A549 (cell line): ENCODE results near the gene VPS13D.

Source experiments
- BHLHE40 ChIP-seq: IDR thresholded peaks from 2 replicates; pipeline ENCODE4 v1.6.1; 2012; ENCODE audit warnings: low read depth, low read length, inconsistent platforms
- CHD2 ChIP-seq: fragments of 150-350 bp; IDR thresholded peaks from 2 replicates; pipeline ENCODE4 v1.6.1; 2014; ENCODE audit warnings: low read length; ENCODE audit not compliant: partially characterized antibody
- CTCF ChIP-seq: fragments of >200 bp; sonication (Bioruptor Twin); formaldehyde crosslinking; IDR thresholded peaks from 3 replicates; pipeline ENCODE4 v1.5.1; 2016
- EHMT2 ChIP-seq: fragments of 200-600 bp; sonication (generic); IDR thresholded peaks from 2 replicates; pipeline ENCODE4 v1.6.1; 2016; ENCODE audit warnings: antibody characterized with exemption, low read depth, mild to moderate bottlenecking, moderate library complexity
- EP300 ChIP-seq, 2 experiments: fragments of >200 bp; sonication (Bioruptor Twin); formaldehyde crosslinking; IDR thresholded peaks; 2 replicates in 1 of 2; 3 replicates in 1 of 2; pipeline ENCODE4 v1.6.1; 2016 to 2017
- FOSB ChIP-seq: fragments of 250-450 bp; sonication (Bioruptor Pico); IDR thresholded peaks from 2 replicates; pipeline ENCODE4 v1.5.0; 2020; ENCODE audit warnings: mild to moderate bottlenecking, moderate library complexity
- HOXB13 ChIP-seq: fragments of 250-450 bp; sonication (Bioruptor Pico); IDR thresholded peaks from 2 replicates; pipeline ENCODE4 v1.5.0; 2020; ENCODE audit warnings: low read depth, mild to moderate bottlenecking, moderate library complexity
- JUN ChIP-seq, 2 experiments: fragments of >200 bp; sonication (Bioruptor Twin); formaldehyde crosslinking; IDR thresholded peaks; 2 replicates in 1 of 2; 3 replicates in 1 of 2; pipeline ENCODE4 v1.6.1; 2016 to 2017
- JUNB ChIP-seq: fragments of >200 bp; sonication (Bioruptor Twin); formaldehyde crosslinking; IDR thresholded peaks from 2 replicates; pipeline ENCODE4 v1.6.1; 2016
- KDM5A ChIP-seq: fragments of 200-600 bp; sonication (generic); IDR thresholded peaks from 2 replicates; pipeline ENCODE4 v1.6.1; 2016; ENCODE audit warnings: antibody characterized with exemption, mild to moderate bottlenecking
- MAZ ChIP-seq: fragments of 150-350 bp; IDR thresholded peaks from 2 replicates; pipeline ENCODE4 v1.6.1; 2014; ENCODE audit warnings: antibody characterized with exemption, low read depth, low read length, borderline replicate concordance
- NFE2L2 ChIP-seq: fragments of 150-350 bp; conservative IDR thresholded peaks from 2 replicates; pipeline ENCODE4 v1.6.1; 2014; ENCODE audit warnings: low read length
- POLR2A ChIP-seq: IDR thresholded peaks from 2 replicates; pipeline ENCODE4 v1.6.1; 2012; ENCODE audit warnings: mild to moderate bottlenecking, low read length
- RFX5 ChIP-seq: fragments of 450-650 bp; IDR thresholded peaks from 2 replicates; pipeline ENCODE4 v1.7.1; 2014; ENCODE audit warnings: antibody characterized with exemption, mild to moderate bottlenecking, moderate library complexity

GRCh38 chr1:12309783-12310742, 80.2 kb downstream of the VPS13D start:
- TF ChIP-seq POLR2A (no peak), MAZ (no peak), RFX5 (no peak), BHLHE40 (no peak), JUNB (no peak), KDM5A (no peak), CTCF (no peak), JUN (IDR thresholded peaks at IDR 0.05) (no peak), FOSB (CRISPR knock-in tag) (no peak), HOXB13 (CRISPR knock-in tag) (no peak), EHMT2 (no peak), EP300 (IDR thresholded peaks at IDR 0.05) (no peak), CHD2 (no peak), NFE2L2 (no peak)
